Measurements from ENCODE around the gene CHD6. TPM values are rescaled to one million over a fixed set of nuclear protein-coding genes. Genes with fewer than 3 reads are reported as not detected.

CHD6 gene
- total RNA-seq, 1 experiment from 2014 or later = 27.2 TPM

DNA sequence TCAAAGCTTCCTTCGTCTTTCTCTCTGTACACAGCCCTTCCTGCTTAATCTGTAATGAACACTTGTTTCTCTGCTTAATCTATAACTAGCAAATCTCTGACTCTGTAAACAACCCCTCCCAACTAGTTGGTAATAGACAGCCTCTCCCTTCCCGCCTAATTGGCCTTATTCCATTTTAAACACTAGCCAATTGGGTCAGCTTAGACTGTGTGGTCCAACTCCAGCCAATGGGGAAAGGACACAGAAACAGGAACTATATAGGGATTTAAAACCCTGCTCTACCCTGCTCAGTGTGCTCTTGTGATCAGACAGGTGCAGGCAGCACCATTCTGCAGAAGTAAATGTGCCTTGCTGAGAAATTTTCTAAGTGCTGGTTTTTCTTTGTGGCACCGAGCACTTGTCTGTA is 18.5 kb downstream of the CHD6 start:
- Mint-ChIP-seq H3K27me3 (ENCODE audit: insufficient read depth, unreplicated experiment) (no peaks in the 10 kb centered on the region), H3K4me1 (ENCODE audit: insufficient read depth, unreplicated experiment) (no peaks in the 10 kb centered on the region), H3K9me3 (ENCODE audit: unreplicated experiment) (peaks cover 19% of the 10 kb centered on the region), H3K4me3 (ENCODE audit: unreplicated experiment) (no peak overlapping the region), H3K27ac (ENCODE audit: low read depth, unreplicated experiment) (no peak overlapping the region), H3K36me3 (ENCODE audit: insufficient read depth, unreplicated experiment) (no peaks in the 10 kb centered on the region)
- TF ChIP-seq, protein P1, sequence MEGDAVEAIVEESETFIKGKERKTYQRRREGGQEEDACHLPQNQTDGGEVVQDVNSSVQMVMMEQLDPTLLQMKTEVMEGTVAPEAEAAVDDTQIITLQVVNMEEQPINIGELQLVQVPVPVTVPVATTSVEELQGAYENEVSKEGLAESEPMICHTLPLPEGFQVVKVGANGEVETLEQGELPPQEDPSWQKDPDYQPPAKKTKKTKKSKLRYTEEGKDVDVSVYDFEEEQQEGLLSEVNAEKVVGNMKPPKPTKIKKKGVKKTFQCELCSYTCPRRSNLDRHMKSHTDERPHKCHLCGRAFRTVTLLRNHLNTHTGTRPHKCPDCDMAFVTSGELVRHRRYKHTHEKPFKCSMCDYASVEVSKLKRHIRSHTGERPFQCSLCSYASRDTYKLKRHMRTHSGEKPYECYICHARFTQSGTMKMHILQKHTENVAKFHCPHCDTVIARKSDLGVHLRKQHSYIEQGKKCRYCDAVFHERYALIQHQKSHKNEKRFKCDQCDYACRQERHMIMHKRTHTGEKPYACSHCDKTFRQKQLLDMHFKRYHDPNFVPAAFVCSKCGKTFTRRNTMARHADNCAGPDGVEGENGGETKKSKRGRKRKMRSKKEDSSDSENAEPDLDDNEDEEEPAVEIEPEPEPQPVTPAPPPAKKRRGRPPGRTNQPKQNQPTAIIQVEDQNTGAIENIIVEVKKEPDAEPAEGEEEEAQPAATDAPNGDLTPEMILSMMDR (IDR thresholded peaks at IDR 0.05; ENCODE audit: unreplicated experiment) = no peak
- BruUV-seq (replicated peaks) = no TSS peak
- ChIA-PET POLR2A (no interaction called here), CTCF (no interaction called here)
- DNase-seq (ENCODE audit: unreplicated experiment) = no peak
- intact Hi-C loops (cut with micrococcal nuclease) = no loop called here

DNA sequence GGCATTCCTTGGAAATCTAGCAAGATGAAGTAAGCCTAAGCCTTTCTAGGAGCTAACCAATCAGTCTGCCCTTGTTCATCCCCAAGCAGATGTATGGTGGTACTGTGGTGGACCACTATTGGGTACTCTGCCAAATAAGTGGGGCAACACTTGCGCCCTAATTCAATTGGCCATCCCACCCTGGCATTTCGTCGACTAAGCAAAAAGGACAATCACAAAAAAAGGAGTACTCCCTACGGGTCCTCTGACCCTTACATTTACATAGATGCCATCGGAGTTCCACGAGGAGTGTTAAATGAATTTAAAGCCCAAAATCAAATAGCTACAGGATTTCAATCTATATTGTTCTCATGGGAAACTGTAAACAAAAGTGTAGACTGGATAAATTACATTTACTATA is 19.5 kb downstream of the CHD6 start:
- no peak overlapping the region for H3K4me3 Mint-ChIP-seq (ENCODE audit: unreplicated experiment)
- no peak overlapping the region for H3K27ac Mint-ChIP-seq (ENCODE audit: low read depth, unreplicated experiment)
- POLR2A ChIA-PET = interaction anchor here (0.9 kb wide), 1 partner anchor 20 kb away, joined by 3 read pairs; the partner anchor contains the start of gene CHD6
- no peak for DNase-seq (ENCODE audit: unreplicated experiment)
- no TSS peak for BruUV-seq (replicated peaks)
- no peaks in the 10 kb centered on the region for H3K4me1 Mint-ChIP-seq (ENCODE audit: insufficient read depth, unreplicated experiment)
- TF ChIP-seq, protein P1 (IDR thresholded peaks at IDR 0.05; ENCODE audit: unreplicated experiment) = no peak
- H3K9me3 Mint-ChIP-seq (ENCODE audit: unreplicated experiment) = peaks cover 19% of the 10 kb centered on the region
- intact Hi-C loops (cut with micrococcal nuclease) = no loop called here
- CTCF ChIA-PET = interaction anchor here (0.7 to 1.0 kb wide), 3 partner anchors 99 to 429 kb away, joined by 3 to 5 read pairs (median 3); no protein-coding TSS in a partner anchor
- no peaks in the 10 kb centered on the region for H3K36me3 Mint-ChIP-seq (ENCODE audit: insufficient read depth, unreplicated experiment)
- no peaks in the 10 kb centered on the region for H3K27me3 Mint-ChIP-seq (ENCODE audit: insufficient read depth, unreplicated experiment)

DNA sequence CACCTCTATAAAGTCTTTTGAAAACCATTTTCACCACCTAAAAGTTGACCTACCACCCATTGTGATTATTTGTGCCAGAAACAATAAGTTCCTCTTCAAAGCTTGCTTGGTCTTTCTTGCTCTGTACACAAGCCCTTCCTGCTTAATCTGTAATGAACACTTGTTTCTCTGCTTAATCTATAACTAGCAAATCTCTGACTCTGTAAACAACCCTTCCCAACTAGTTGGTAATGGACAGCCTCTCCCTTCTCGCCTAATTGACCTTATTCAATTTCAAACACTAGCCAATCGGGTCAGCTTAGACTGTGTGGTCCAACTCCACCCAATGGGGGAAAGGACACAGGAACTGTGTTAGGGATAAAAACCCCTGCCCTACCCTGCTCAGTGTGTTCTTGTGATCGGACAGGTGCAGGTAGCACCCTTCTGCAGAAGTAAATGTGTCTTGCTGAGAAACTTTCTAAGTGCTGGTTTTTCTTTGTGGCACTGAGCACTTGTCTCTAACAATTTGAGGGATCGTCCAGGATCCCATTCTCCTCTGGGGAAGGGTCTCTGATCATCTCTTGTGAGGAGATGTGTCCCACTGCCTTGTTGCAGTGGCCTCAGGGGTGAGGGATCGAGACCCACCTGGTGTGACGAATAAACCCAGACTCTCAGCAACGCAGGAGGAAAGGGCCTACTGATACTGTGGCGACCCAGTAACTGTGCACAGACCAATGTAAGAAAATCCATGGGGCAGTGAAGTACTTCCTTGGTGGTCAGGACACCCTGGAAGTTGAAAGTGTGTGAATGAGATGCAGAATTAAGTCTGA is 23.5 kb downstream of the CHD6 start:
- H3K9me3 Mint-ChIP-seq (ENCODE audit: unreplicated experiment) = peaks cover 14% of the 10 kb centered on the region
- no peak overlapping the region for H3K4me3 Mint-ChIP-seq (ENCODE audit: unreplicated experiment)
- no peak for DNase-seq (ENCODE audit: unreplicated experiment)
- CTCF ChIA-PET = interaction anchor here (0.7 to 1.8 kb wide), 2 partner anchors 61 to 103 kb away, joined by 4 to 5 read pairs; no protein-coding TSS in a partner anchor
- TF ChIP-seq, protein P1 (IDR thresholded peaks at IDR 0.05; ENCODE audit: unreplicated experiment) = no peak
- no peaks in the 10 kb centered on the region for H3K27me3 Mint-ChIP-seq (ENCODE audit: insufficient read depth, unreplicated experiment)
- no peaks in the 10 kb centered on the region for H3K4me1 Mint-ChIP-seq (ENCODE audit: insufficient read depth, unreplicated experiment)
- BruUV-seq (replicated peaks) = no TSS peak
- no peaks in the 10 kb centered on the region for H3K36me3 Mint-ChIP-seq (ENCODE audit: insufficient read depth, unreplicated experiment)
- intact Hi-C loops (cut with micrococcal nuclease) = no loop called here
- no peak overlapping the region for H3K27ac Mint-ChIP-seq (ENCODE audit: low read depth, unreplicated experiment)
- POLR2A ChIA-PET = no interaction called here

DNA sequence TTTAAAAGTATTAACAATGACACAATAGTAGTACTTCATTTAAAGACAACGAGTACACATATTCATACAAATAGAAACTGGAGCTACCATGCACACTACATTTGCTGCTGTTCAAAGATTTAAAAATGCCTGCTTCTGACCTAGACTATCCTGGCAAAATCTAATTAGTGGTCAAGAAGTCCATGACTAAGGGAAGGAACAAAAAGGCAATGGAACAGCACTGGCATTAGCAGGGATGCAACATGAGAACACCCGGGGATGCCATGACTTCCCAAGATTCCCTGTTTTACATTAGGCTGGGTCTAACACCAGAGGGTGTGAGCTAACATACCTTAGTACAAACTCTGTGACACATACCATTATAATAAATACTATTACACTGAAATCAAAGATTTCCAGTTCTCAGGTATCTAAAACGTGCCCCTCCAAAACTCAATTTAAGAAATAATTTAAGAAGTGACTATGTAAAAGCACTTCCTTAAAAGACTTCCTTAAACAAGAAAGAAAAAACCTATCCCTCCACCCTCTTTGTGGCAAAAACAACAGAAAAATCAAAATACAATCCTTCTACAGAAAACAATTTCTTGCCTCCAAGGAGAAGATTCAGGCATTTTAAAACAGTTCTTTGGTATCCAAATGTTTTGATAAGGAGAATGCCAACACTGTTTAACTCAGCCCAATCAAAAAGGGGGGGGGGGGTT is 25.5 kb downstream of the CHD6 start:
- TF ChIP-seq, protein P1 (IDR thresholded peaks at IDR 0.05; ENCODE audit: unreplicated experiment) = no peak
- H3K9me3 Mint-ChIP-seq (ENCODE audit: unreplicated experiment) = peaks cover 9% of the 10 kb centered on the region
- POLR2A ChIA-PET = no interaction called here
- H3K36me3 Mint-ChIP-seq (ENCODE audit: insufficient read depth, unreplicated experiment) = no peaks in the 10 kb centered on the region
- no TSS peak for BruUV-seq (replicated peaks)
- no peak for DNase-seq (ENCODE audit: unreplicated experiment)
- H3K27me3 Mint-ChIP-seq (ENCODE audit: insufficient read depth, unreplicated experiment) = no peaks in the 10 kb centered on the region
- CTCF ChIA-PET = interaction anchor here (0.7 to 1.7 kb wide), 3 partner anchors 23 to 207 kb away, joined by 3 to 4 read pairs (median 3); no protein-coding TSS in a partner anchor
- intact Hi-C loops (cut with micrococcal nuclease) = no loop called here
- H3K27ac Mint-ChIP-seq (ENCODE audit: low read depth, unreplicated experiment) = no peak overlapping the region
- H3K4me1 Mint-ChIP-seq (ENCODE audit: insufficient read depth, unreplicated experiment) = peaks cover 5% of the 10 kb centered on the region
- no peak overlapping the region for H3K4me3 Mint-ChIP-seq (ENCODE audit: unreplicated experiment)

Data from MCF 10A (cell line).